Activated naive CD4-positive, alpha-beta T cell treated with anti-CD3 and anti-CD28 coated beads, Interleukin-2, amount 50 U/mL, for 24 hours (primary cell): ENCODE results near the gene PNN.
"Not testable (repeated sequence)": the region's sequence is repeated elsewhere in the genome, so short reads cannot be mapped to it uniquely, and the experiment has no call there.

Experiments used
- H3K27ac Mint-ChIP-seq: one replicate; pipeline ENCODE4 v1.8.0; 2021; ENCODE audit warnings: mild to moderate bottlenecking, mixed read lengths
- H3K27me3 Mint-ChIP-seq: one replicate; pipeline ENCODE4 v1.8.0; 2021; ENCODE audit warnings: mixed read lengths
- H3K36me3 Mint-ChIP-seq: one replicate; pipeline ENCODE4 v1.8.0; 2021; ENCODE audit warnings: mixed read lengths
- H3K4me1 Mint-ChIP-seq: one replicate; pipeline ENCODE4 v1.8.0; 2021; ENCODE audit warnings: mixed read lengths
- H3K4me3 Mint-ChIP-seq: one replicate; pipeline ENCODE4 v1.8.0; 2021; ENCODE audit warnings: mild to moderate bottlenecking, mixed read lengths
- H3K9me3 Mint-ChIP-seq: one replicate; pipeline ENCODE4 v1.8.0; 2021; ENCODE audit warnings: mixed read lengths

The PNN gene

DNA sequence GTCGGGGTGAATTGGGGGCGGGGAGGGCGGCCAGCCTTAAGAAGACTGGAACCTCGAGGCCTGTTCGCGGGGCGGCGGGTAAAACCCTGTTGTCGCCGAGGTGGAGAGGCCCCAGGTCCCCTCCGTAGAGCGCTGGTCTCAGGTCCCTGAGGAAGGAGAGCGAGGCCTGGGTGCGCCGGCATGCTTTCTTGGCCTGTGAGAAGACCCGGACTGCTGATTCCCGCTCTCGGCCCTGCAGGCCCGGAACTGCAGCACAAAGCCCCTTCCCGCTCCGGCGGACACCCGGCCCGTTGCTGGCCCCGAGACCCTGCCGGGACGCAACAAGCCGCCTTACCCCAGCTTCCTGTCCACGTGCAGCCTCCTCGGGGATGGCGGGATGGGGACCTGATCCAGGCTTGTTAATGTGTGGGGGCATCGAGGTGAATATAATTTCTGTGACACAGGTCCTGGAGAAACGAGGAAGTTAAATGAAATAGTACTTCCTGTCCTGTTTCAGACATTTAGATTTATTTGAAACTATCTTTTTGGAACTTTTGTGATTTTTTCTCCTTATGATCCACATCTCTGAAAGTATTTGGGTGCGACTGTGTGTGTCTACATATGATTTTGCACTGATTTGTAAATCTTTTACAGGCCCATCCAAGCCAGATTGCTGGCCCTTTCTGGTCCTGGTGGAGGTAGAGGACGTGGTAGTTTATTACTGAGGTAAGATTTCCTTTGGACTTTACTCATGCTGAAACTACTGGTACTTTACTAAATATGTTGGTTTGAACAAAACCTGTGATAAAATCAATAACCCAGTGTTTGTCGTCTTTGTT lies 600 bp downstream of the PNN start:
- H3K4me3 Mint-ChIP-seq, result peak overlapping the region; percentile 99
- no peaks in the 10 kb centered on the region for H3K27me3 Mint-ChIP-seq
- peak overlapping the region; percentile 99 for H3K27ac Mint-ChIP-seq
- peaks cover 36% of the 10 kb centered on the region for H3K4me1 Mint-ChIP-seq
- H3K36me3 Mint-ChIP-seq, result peaks cover 19% of the 10 kb centered on the region
- H3K9me3 Mint-ChIP-seq, result no peaks in the 10 kb centered on the region

DNA sequence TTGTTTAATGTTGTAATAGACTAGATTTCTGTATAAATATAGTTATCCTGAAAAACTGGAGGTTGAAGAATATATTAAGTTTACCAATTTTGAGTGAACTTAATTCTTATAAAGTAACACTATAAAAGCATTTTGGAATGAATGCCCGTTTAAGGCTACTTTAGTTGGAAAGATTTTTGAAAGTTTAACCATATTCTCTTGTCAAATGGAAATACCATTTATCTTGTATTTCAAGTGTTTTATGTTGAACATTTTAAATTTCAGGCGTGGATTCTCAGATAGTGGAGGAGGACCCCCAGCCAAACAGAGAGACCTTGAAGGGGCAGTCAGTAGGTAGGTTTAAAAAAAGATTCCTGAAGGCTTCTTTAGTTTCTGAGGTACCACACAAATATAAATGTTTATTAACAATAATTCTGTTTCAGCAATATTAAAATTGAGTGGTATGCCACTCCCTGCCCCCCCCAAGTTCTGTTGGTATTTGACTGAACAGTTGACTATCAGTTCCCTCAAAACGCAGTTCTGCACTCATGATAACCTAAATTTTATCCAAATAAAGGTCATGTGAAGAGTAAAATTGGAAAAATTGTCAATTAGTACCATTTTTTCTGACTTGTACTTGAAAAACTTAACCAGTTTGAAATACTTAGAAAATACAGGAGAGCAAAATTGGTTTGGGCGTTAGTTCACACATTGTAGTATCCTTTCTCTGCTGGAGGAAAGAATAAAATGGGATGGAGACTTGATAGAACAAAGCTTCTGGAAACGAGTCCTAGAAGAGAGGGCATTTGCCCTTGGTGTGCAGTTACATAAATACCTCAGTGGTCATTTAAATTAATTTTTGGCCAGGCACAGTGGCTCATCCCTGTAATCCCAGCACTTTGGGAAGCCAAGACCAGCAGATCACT lies 1.5 kb downstream of the PNN start:
- Mint-ChIP-seq H3K36me3 (peaks cover 19% of the 10 kb centered on the region), H3K4me1 (peaks cover 31% of the 10 kb centered on the region), H3K4me3 (peak overlapping the region; percentile 99), H3K9me3 (no peaks in the 10 kb centered on the region), H3K27me3 (no peaks in the 10 kb centered on the region), H3K27ac (peak overlapping the region; percentile 99)

DNA sequence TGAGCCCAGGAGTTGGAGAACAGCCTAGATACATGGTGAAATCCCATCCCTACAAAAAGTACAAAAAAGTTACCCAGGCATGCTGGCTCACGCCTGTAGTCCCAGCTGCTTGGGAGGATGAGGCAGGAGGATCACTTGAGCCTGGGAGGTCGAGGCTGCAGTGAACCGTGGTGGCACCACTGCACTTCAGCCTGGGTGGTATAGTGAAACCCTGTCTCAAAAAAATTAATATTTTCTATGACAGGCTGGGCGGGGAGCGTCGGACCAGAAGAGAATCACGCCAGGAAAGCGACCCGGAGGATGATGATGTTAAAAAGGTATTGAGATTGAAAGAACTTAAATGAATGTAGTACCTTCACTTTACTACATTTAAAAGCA lies 2.1 kb downstream of the PNN start:
- H3K4me1 Mint-ChIP-seq, result peaks cover 31% of the 10 kb centered on the region
- H3K27ac Mint-ChIP-seq, result peak overlapping the region; percentile 80

DNA sequence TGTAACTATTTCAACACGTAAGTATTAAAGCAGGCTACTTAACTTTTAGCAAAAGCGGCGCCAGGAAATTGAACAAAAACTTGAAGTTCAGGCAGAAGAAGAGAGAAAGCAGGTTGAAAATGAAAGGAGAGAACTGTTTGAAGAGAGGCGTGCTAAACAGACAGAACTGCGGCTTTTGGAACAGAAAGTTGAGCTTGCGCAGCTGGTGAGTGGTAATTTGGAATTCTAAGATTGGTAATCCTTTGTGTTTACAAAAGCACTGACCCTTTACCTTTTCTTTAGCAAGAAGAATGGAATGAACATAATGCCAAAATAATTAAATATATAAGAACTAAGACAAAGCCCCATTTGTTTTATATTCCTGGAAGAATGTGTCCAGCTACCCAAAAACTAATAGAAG lies 4.0 kb downstream of the PNN start:
- Mint-ChIP-seq H3K4me3 (no peak overlapping the region), H3K27ac (peak overlapping the region; percentile 23), H3K27me3 (no peaks in the 10 kb centered on the region), H3K4me1 (peaks cover 34% of the 10 kb centered on the region), H3K36me3 (peaks cover 28% of the 10 kb centered on the region), H3K9me3 (no peaks in the 10 kb centered on the region)

More for the DNA sequence above, 2.1 kb downstream of the PNN start:
- Mint-ChIP-seq H3K4me3 (peak overlapping the region; percentile 99), H3K9me3 (no peaks in the 10 kb centered on the region), H3K36me3 (peaks cover 19% of the 10 kb centered on the region), H3K27me3 (no peaks in the 10 kb centered on the region)

DNA sequence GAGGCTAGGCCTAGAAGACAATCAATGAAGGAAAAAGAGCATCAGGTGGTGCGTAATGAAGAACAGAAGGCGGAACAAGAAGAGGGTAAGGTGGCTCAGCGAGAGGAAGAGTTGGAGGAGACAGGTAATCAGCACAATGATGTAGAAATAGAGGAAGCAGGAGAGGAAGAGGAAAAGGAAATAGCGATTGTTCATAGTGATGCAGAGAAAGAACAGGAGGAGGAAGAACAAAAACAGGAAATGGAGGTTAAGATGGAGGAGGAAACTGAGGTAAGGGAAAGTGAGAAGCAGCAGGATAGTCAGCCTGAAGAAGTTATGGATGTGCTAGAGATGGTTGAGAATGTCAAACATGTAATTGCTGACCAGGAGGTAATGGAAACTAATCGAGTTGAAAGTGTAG lies 5.5 kb downstream of the PNN start:
- no peak overlapping the region for H3K4me3 Mint-ChIP-seq
- no peak overlapping the region for H3K27ac Mint-ChIP-seq
- H3K9me3 Mint-ChIP-seq, result no peaks in the 10 kb centered on the region
- no peaks in the 10 kb centered on the region for H3K27me3 Mint-ChIP-seq
- H3K36me3 Mint-ChIP-seq, result peaks cover 31% of the 10 kb centered on the region
- H3K4me1 Mint-ChIP-seq, result peaks cover 29% of the 10 kb centered on the region

DNA sequence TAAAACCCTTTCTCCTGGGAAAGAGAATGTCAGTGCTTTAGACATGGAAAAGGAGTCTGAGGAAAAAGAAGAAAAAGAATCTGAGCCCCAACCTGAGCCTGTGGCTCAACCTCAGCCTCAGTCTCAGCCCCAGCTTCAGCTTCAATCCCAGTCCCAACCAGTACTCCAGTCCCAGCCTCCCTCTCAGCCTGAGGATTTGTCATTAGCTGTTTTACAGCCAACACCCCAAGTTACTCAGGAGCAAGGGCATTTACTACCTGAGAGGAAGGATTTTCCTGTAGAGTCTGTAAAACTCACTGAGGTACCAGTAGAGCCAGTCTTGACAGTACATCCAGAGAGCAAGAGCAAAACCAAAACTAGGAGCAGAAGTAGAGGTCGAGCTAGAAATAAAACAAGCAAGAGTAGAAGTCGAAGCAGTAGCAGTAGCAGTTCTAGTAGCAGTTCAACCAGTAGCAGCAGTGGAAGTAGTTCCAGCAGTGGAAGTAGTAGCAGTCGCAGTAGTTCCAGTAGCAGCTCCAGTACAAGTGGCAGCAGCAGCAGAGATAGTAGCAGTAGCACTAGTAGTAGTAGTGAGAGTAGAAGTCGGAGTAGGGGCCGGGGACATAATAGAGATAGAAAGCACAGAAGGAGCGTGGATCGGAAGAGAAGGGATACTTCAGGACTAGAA lies 6.1 kb downstream of the PNN start:
- H3K4me3 Mint-ChIP-seq, result no peak overlapping the region
- H3K27me3 Mint-ChIP-seq, result no peaks in the 10 kb centered on the region
- no peaks in the 10 kb centered on the region for H3K9me3 Mint-ChIP-seq
- H3K36me3 Mint-ChIP-seq, result peaks cover 28% of the 10 kb centered on the region
- H3K4me1 Mint-ChIP-seq, result peaks cover 26% of the 10 kb centered on the region
- H3K27ac Mint-ChIP-seq, result no peak overlapping the region

DNA sequence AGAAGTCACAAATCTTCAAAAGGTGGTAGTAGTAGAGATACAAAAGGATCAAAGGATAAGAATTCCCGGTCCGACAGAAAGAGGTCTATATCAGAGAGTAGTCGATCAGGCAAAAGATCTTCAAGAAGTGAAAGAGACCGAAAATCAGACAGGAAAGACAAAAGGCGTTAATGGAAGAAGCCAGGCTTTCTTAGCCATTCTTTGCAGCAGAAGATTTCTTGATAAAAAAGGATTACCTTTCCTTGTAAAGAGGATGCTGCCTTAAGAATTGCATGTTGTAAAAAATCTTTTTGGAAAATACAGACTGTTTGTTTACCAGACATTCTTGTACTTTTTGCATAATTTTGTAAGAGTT lies 6.6 kb downstream of the PNN start:
- Mint-ChIP-seq H3K27ac (no peak overlapping the region), H3K36me3 (peaks cover 27% of the 10 kb centered on the region), H3K9me3 (no peaks in the 10 kb centered on the region), H3K4me1 (peaks cover 21% of the 10 kb centered on the region), H3K27me3 (no peaks in the 10 kb centered on the region), H3K4me3 (no peak overlapping the region)

DNA sequence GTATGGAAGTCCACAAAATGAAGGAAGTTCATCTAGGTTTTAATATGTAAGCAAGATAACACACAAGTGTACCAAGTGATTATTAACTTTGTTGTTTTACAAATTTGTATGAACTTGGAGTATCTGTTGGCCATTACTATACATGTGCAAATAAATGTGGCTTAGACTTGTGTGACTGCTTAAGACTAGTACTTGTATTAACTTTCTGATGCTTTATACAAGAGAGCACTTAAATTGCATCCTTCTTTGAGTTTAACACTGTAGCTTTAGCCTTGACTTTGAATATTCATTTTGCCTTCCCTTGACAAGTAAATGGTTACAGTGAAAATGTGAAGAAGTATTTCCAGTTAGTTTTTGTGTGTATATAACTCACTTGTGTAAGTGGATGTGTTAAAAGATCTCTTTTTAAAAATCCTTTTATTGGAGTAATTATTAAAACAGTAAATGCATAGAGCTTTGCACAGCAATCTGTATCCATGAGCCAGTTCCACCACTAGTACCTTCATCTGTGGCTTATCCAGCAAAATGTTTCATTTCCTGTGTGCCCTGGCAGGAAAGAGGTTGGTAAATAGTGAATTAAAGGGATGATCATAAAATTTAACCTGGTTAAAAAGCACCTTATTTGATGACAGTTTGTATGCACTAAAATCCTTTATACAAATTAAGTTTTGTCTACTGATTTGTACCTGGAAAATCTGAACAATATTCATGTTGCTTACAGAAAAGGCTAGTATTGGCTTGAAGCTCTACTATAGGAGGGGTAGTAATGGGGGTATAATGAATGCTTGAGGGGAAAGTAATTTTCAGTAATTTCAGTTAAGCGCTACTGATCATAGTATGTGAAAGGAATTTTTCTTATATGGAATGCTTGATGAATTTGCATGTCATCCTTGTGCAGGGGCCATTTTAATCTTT lies 8.0 kb downstream of the PNN start:
- Mint-ChIP-seq H3K27me3 (no peaks in the 10 kb centered on the region), H3K4me3 (no peak overlapping the region), H3K4me1 (peaks cover 19% of the 10 kb centered on the region), H3K36me3 (peaks cover 23% of the 10 kb centered on the region), H3K9me3 (no peaks in the 10 kb centered on the region), H3K27ac (peak overlapping the region; percentile 47)

DNA sequence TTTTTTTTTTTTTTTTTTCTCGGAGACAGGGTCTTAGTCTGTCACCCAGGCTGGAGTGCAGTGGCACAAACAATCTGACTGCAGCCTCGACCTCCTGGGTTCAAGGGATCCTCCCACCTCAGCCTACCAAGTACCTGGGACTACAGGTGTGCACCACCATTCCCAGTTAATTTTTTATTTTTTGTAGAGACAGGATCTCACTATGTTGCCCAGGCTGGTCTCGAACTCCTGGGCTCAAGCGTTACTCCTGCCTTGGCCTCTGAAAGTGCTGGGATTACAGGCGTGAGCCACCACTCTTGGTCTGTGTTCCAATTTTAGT lies 8.6 kb downstream of the PNN start:
- not testable (repeated sequence) for H3K27ac Mint-ChIP-seq, H3K4me3 Mint-ChIP-seq, H3K27me3 Mint-ChIP-seq, H3K9me3 Mint-ChIP-seq
- peaks cover 25% of the 10 kb centered on the region for H3K36me3 Mint-ChIP-seq
- peaks cover 22% of the 10 kb centered on the region for H3K4me1 Mint-ChIP-seq

DNA sequence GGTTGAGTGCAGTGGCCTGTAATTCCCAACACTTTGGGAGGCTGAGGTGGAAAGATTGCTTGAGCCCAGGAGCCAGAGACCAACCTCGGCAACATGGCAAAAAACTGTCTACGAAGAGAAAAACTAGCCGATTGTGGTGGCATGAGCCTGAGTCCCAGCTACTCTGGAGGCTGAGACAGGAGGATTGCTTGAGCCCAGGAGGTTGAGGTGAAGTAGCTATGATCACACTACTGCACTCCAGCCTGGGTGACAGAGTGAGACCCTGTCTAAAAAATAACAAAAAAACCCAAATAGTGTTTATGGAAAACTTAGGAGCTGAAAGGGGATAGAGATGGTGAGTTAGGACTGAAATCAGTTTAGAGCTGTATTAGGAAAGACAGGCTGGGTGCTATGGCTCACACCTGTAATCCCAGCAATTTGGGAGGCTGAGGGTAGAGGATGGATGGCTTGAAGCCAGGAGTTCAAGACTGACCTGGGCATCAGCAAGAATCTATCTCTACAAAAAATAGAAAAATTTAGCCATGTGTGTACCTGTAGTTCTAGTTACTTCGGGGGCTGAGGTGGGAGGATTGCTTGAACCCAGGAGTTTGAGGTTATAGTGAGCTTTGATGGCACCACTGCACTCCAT lies 9.7 kb downstream of the PNN start:
- Mint-ChIP-seq H3K4me3 (no peak overlapping the region), H3K27me3 (no peaks in the 10 kb centered on the region), H3K36me3 (peaks cover 19% of the 10 kb centered on the region), H3K9me3 (no peaks in the 10 kb centered on the region), H3K4me1 (peaks cover 14% of the 10 kb centered on the region), H3K27ac (no peak overlapping the region)

DNA sequence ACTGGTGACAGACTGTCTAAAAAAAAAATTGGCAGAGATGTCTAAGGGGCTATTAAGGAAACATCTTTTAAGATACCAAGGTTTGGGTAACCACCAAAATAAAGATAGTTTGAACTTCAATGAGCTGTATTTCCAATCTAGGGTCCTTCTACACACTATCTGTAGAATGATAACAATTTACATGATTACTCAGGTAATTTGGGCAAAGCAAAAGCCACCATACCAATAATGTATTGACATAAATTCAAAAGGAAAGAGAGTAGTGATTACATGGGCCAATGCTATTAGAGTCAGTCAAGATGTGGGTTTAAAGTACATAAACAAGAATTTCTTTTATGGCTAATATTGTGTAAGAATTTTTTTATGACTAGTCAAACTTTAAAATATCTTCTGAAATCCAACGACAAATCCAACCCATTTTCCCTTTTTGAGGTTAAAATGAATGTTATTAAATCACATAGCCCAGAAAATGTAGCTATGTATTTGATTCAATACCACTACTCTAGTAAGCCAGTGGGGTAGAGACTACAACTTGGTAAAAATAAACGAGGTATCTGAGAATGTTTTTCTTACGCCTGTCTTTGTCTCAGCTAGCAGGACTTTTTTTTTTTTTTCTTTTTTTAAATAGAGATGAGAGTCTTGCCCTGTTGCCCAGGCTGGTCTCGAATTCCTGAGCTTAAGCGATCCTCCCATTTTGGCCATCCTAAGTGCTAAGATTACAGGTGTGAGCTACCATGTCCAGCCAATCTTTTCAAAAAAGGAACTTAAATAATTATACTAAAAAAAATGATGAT lies 10.4 kb downstream of the PNN start:
- no peaks in the 10 kb centered on the region for H3K27me3 Mint-ChIP-seq
- H3K4me3 Mint-ChIP-seq, result no peak overlapping the region
- peaks cover 19% of the 10 kb centered on the region for H3K36me3 Mint-ChIP-seq
- H3K4me1 Mint-ChIP-seq, result peaks cover 14% of the 10 kb centered on the region
- no peaks in the 10 kb centered on the region for H3K9me3 Mint-ChIP-seq
- H3K27ac Mint-ChIP-seq, result no peak overlapping the region

DNA sequence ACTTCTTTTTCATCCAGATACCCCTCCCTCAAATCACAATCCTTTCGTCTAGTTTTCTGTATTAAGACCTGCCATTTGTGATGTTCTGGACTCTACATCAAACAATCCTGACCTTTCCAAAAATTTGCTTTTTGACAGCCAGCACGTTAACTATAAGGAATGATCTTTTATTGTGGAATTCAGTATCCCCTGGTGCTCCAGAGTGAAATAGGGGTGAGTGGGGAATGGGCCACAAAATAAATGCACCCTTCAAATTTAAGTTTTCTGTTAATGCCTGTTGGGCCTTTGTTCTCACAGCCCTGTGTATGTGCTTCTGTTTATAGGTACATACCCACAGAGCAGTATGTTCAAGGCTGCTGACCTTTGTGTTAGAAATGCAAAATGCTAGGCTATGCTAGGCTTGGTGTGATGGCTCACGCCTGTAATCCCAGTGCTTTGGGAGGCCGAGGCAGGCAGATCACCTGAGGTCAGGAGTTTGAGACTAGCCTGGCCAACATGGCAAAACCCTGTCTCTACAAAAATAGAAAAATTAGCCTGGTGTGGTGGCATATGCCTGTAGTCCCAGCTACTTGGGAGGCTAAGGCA lies 12.0 kb downstream of the PNN start:
- Mint-ChIP-seq H3K4me3 (no peak overlapping the region), H3K36me3 (peaks cover 23% of the 10 kb centered on the region), H3K27ac (no peak overlapping the region), H3K4me1 (peaks cover 14% of the 10 kb centered on the region), H3K9me3 (no peaks in the 10 kb centered on the region), H3K27me3 (no peaks in the 10 kb centered on the region)

DNA sequence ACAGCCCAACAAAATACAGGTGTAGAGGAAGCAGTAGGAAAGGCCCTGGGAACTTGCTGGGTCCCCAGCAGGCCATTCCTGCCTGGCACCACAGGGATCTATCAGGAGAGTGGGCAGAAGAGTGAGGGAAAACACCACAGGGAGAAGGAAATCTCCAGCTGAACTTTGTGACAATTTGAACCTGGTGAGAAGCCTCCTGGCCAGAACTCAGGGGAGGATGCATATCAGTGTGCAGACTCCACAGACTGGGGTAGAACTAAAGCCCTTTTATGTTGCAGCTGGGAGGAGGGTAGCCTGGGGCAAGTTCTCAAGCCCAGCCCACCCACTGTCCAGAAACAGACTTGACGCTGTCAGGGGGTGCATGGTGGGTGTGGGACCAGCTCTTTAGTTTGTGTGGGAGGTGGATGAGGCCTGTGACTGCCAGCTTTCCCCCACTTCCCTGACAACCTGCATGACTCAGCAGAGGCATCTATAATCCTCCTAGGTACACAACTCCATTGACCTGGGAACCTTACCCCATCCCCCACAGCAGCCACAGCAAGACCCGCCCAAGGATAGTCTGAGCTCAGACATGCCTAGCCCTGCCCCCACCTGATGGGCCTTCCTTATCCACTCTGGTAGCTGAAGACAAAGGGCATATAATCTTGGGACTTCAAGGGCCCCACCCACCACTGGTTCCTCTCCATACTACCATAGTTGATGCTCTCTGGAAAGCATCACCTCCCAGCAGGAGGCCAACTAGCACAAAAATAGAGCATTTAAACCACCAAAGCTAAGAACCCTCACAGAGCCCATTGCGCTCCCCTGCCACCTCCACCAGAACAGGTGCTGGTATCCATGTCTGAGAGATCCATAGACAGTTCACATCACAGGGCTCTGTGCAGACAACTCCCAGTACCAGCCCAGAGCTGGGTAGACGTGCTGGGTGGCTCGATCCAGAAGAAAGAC lies 28.9 kb downstream of the PNN start:
- H3K36me3 Mint-ChIP-seq, result no peaks in the 10 kb centered on the region
- H3K9me3 Mint-ChIP-seq, result peaks cover 9% of the 10 kb centered on the region
- H3K27me3 Mint-ChIP-seq, result no peaks in the 10 kb centered on the region
- peak overlapping the region; percentile 63 for H3K27ac Mint-ChIP-seq
- H3K4me1 Mint-ChIP-seq, result peaks cover 24% of the 10 kb centered on the region
- H3K4me3 Mint-ChIP-seq, result no peak overlapping the region
